Adrenal gland (tissue), 12 donors: ENCODE data around the gene MPG. TPM values are rescaled to one million over a fixed set of nuclear protein-coding genes. Genes with fewer than 3 reads are reported as not detected.

Source experiments
- DNase-seq, 7 donors: peaks; one replicate each; pipeline ENCODE4 v3.0.0-alpha.2; 2019 to 2020
- H3K27ac ChIP-seq, 5 donors: fragments of 200-600 bp; sonication (generic) in 4 of 5; 1 replicate in 3 of 5; 2 replicates in 2 of 5; pipeline versions ENCODE4 v1.5.1 to v1.8.0; 2016 to 2020; ENCODE audit warnings: mild to moderate bottlenecking in 1 of 5
- H3K27me3 ChIP-seq: fragments of 200-600 bp; 2 replicates; pipeline ENCODE4 v1.8.0; 2021
- H3K36me3 ChIP-seq, 2 donors: fragments of 200-600 bp; replicated peaks in 1 of 2; 1 replicate in 1 of 2; 2 replicates in 1 of 2; pipeline versions ENCODE4 v1.5.1 to v1.8.0; 2018 to 2022
- H3K4me1 ChIP-seq, 2 donors: fragments of 200-600 bp; replicated peaks in 1 of 2; 1 replicate in 1 of 2; 2 replicates in 1 of 2; pipeline versions ENCODE4 v1.5.1 to v1.8.0; 2018 to 2021
- H3K4me3 ChIP-seq, 4 donors: fragments of 200-600 bp; sonication (generic) in 3 of 4; one replicate each; pipeline ENCODE4 v1.5.1; 2016 to 2018
- H3K9me3 ChIP-seq, 3 donors: fragments of 200-600 bp; sonication (generic) in 1 of 3; replicated peaks in 1 of 3; 1 replicate in 2 of 3; 2 replicates in 1 of 3; pipeline versions ENCODE4 v1.5.1 to v1.8.0; 2016 to 2021
- CTCF ChIP-seq, 6 experiments: fragments of 450-650 bp in 4 of 6; fragments of 200-600 bp in 2 of 6; sonication (generic) in 1 of 6; IDR thresholded peaks; 1 replicate in 5 of 6; 2 replicates in 1 of 6; pipeline versions ENCODE4 v1.5.1 to v1.8.0; 2016 to 2021; ENCODE audit warnings: antibody characterized with exemption in 6 of 6, mild to moderate bottlenecking in 2 of 6, moderate library complexity in 1 of 6
- POLR2A ChIP-seq, 2 donors: fragments of 450-650 bp; IDR thresholded peaks; one replicate each; pipeline ENCODE4 v1.6.1; 2017; ENCODE audit warnings: antibody characterized with exemption in 2 of 2, mild to moderate bottlenecking in 2 of 2, moderate library complexity in 1 of 2
- WGBS, 4 donors: extraction: QIAGEN DNeasy Blood & Tissue Kit in 2 of 4; methylation state at CpG; one replicate each; pipeline versions ENCODE4 v1.1.5 to v1.1.7; 2013 to 2017; 5-methylcytosine and 5-hydroxymethylcytosine counted together
- intact Hi-C, 2 donors: fragments of 100-400 bp; cut with DNase I; formaldehyde crosslinking; loops; one replicate each; pipeline versions ENCODE4 v1.14.1 to v1.15.0; 2022 to 2023
- polyA plus RNA-seq, 3 donors: library from polyadenylated mRNA; stranded (reverse); fragments of 200-250 nt in 2 of 3; fragments of 350-450 nt in 1 of 3; fragmentation: Illumina TruSeq in 1 of 3; extraction: RNeasy Lipid Tissue Mini Kit (QIAGEN cat#74804) in 1 of 3; gene quantifications; one replicate each; pipeline ENCODE4 v1.2.3, GENCODE V29; 2013 to 2014
- total RNA-seq, 9 donors: library from RNA; depleted of rRNA in 4 of 9; stranded (reverse); fragments of >200 nt in 4 of 9; fragments of 120-200 nt in 1 of 9; fragmentation: NEBNext Ultra II Directional in 1 of 9; extraction: Animal tissue kit (Norgen Biotek cat#: 25700) in 1 of 9; gene quantifications; one replicate each; pipeline versions ENCODE4 v1.1.0 to v1.2.4, GENCODE V29; 2013 to 2023
- donor health status: healthy with polysubstance abuse.
- donor health status: Bipolar disorder and iron deficiency.
- donor health status: DM: yes; HTN: yes; CAD: no.
- donor health status: DM: no; HTN: no; CAD: no.
- donor health status: DM: no; HTN: no; CAD: no.
- donor health status: DM: yes; HTN: yes; CAD: no.

Gene MPG
- total and polyA plus RNA-seq, 12 donors = 5.0 to 207 (median 91.3) TPM

GRCh38 chr16:84718-85406, 6.8 kb downstream of the MPG start:
- 33 to 45% (median 41%) methylated on average over 3 to 7 of the region's 7 CpGs for WGBS, 4 donors
- no peak overlapping the region for H3K4me3 ChIP-seq
- intact Hi-C loops = no loop called here
- DNase-seq = peak in 6 of 7 donors; percentile 61 to 80 (median 77)
- TF ChIP-seq POLR2A (IDR thresholded peaks at IDR 0.05) = peak in 1 of 2 donors; percentile 47
- TF ChIP-seq CTCF (IDR thresholded peaks at IDR 0.05) = no peak
- peaks cover 7 to 23% of the 10 kb centered on the region in 2 donors for H3K4me1 ChIP-seq
- peaks cover 0 to 54% of the 10 kb centered on the region in 2 donors for H3K36me3 ChIP-seq
- H3K27me3 ChIP-seq = no peaks in the 10 kb centered on the region
- peak overlapping the region in 4 of 5 donors; percentile 41 to 85 (median 70) for H3K27ac ChIP-seq
- H3K9me3 ChIP-seq = no peaks in the 10 kb centered on the region

GRCh38 chr16:85407-85782, 7.4 kb downstream of the MPG start:
- intact Hi-C loops = no loop called here
- no peak for TF ChIP-seq POLR2A (IDR thresholded peaks at IDR 0.05)
- no peak for TF ChIP-seq CTCF (IDR thresholded peaks at IDR 0.05)
- no peaks in the 10 kb centered on the region for H3K9me3 ChIP-seq
- DNase-seq = no peak
- peaks cover 0 to 55% of the 10 kb centered on the region in 2 donors for H3K36me3 ChIP-seq
- no peak overlapping the region for H3K4me3 ChIP-seq
- peaks cover 6 to 20% of the 10 kb centered on the region in 2 donors for H3K4me1 ChIP-seq
- 60 to 91% (median 79%) methylated on average over 6 to 18 of the region's 18 CpGs for WGBS, 4 donors
- no peaks in the 10 kb centered on the region for H3K27me3 ChIP-seq
- peak overlapping the region in 3 of 5 donors; percentile 41 to 85 (median 82) for H3K27ac ChIP-seq

GRCh38 chr16:85865-86264, 7.8 kb downstream of the MPG start:
- Histone ChIP-seq H3K27ac (peak overlapping the region in 1 of 5 donors; percentile 85), H3K4me1 (peaks cover 6 to 20% of the 10 kb centered on the region in 2 donors), H3K4me3 (no peak overlapping the region), H3K9me3 (no peaks in the 10 kb centered on the region), H3K27me3 (no peaks in the 10 kb centered on the region), H3K36me3 (peaks cover 0 to 57% of the 10 kb centered on the region in 2 donors)
- DNase-seq = no peak
- no peak for TF ChIP-seq CTCF (IDR thresholded peaks at IDR 0.05)
- no peak for TF ChIP-seq POLR2A (IDR thresholded peaks at IDR 0.05)
- 75 to 82% (median 79%) methylated on average over 8 to 9 of the region's 9 CpGs for WGBS, 4 donors
- intact Hi-C loops = no loop called here

GRCh38 chr16:86483-86952, 8.5 kb downstream of the MPG start:
- no peak for TF ChIP-seq POLR2A (IDR thresholded peaks at IDR 0.05)
- TF ChIP-seq CTCF (IDR thresholded peaks at IDR 0.05) = no peak
- no peaks in the 10 kb centered on the region for H3K9me3 ChIP-seq
- no peak overlapping the region for H3K27ac ChIP-seq
- no peak for DNase-seq
- 90 to 91% (median 91%) methylated on average over 6 to 23 of the region's 23 CpGs; no CpG with 5 or more reads in 1 of the 4 donors for WGBS, 4 donors
- peaks cover 0 to 57% of the 10 kb centered on the region in 2 donors for H3K36me3 ChIP-seq
- intact Hi-C loops = no loop called here
- no peak overlapping the region for H3K4me3 ChIP-seq
- H3K4me1 ChIP-seq = peaks cover 6 to 25% of the 10 kb centered on the region in 2 donors
- H3K27me3 ChIP-seq = no peaks in the 10 kb centered on the region
